GM18517 (cell line): ENCODE data around the gene SELENOW.
"Not testable (repeated sequence)": the region's sequence is repeated elsewhere in the genome, so short reads cannot be mapped to it uniquely, and the experiment has no call there.

ENCODE experiments used
- ATAC-seq: cut with Tn5 transposase; IDR thresholded peaks from one replicate; pipeline ENCODE4 v1.9.1; 2021; ENCODE audit warnings: mild to moderate bottlenecking, moderate library complexity; ENCODE audit not compliant: unreplicated experiment

The SELENOW gene

DNA sequence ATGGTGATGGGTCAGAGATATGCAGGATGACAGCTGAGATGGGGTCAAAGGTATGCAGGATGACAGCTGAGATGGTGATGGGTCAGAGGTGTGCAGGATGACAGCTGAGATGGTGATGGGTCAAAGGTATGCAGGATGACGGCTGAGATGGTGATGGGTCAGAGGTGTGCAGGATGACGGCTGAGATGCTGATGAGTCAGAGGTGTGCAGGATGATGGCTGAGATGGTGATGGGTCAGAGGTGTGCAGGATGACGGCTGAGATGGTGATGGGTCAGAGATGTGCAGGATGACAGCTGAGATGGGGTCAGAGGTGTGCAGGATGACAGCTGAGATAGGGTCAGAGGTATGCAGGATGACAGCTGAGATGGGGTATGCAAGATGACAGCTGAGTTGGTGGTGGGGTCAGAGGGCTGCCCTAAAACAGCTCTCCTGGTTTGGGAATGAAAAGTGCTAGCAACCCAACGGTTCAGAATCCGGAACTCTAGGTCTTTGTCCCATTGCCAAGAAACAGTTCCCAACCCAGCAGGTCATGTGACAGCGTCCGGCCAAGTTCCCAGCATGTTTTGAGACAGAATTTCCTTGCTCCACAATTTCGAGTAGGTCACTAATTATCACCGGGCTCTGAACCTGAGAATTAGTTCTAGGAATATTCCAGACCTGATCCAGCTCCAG lies 3.2 kb downstream of the SELENOW start:
- no peak for ATAC-seq

DNA sequence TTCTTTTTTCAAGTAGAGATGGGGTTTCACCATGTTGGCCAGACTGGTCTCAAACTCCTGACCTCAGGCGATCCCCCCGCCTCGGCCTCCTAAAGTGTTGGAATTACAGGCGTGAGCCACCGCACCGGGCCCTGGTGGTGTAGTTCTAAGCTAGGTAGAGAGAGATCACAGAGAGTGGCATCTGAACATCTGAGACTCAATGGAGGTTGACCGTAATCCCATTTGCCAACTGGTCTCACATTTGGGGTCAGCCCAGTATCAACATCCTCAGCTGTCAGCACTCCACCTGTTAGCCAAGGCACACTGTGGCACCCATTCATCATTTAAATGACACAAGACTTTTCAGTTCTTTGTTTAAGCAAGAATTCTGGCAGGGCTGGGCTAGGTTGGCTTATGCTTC lies 8.1 kb downstream of the SELENOW start:
- ATAC-seq: no peak

DNA sequence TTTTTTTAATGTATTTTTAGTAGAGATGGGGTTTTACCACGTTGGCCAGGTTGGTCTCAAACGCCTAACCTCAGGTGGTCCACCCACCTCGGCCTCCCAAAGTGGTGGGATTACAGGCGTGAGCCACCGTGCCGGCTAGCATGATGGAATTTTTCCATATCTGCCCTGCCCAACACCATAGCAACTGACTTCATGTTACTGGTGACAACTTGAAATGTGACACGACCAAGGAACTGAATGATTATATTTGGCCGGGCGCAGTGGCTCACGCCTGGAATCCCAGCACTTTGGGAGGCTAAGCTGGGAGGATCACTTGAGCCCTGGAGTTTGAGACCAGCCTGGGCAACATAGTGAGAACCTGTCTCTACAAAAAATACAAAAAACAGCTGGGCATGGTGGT lies 8.8 kb downstream of the SELENOW start:
- ATAC-seq: not testable (repeated sequence)

DNA sequence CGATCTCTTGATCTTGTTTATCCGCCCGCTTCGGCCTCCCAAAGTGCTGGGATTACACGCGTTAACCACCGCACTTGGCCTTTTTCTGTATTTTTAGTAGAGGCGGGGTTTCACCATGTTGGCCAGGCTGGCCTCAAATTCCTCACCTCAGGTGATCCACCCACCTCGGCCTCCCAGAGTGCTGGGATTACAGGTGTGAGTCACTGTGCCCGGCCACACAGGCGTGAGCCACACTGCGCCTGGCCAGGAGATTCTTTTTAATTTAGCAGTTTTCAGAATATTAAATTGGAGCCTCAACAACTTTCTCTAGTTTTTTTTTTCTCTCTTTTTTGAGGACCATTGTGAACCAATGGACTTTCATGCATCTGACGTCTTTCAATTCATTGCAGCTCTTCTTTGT lies 11.3 kb downstream of the SELENOW start:
- not testable (repeated sequence) for ATAC-seq

DNA sequence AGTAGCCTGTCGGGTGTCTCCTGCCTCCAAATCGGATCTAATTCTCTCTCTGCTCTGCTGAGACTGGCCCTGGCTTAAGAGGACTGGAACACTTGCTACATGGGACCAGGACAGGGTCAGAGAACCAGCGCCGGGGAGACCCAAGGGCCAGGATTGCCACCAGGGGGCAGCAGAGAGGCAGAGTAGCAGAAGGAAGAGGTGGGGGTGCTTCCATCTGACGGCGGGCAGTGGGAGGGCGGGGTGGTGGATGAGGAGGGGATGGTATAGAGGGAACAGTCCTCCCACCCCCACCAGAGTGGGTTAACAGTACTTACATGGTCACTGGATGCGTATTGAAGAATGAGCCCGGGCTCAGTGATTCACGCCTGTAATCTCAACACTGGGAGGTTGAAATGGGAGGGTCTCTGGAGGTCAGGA lies 11.9 kb downstream of the SELENOW start:
- ATAC-seq: no peak

DNA sequence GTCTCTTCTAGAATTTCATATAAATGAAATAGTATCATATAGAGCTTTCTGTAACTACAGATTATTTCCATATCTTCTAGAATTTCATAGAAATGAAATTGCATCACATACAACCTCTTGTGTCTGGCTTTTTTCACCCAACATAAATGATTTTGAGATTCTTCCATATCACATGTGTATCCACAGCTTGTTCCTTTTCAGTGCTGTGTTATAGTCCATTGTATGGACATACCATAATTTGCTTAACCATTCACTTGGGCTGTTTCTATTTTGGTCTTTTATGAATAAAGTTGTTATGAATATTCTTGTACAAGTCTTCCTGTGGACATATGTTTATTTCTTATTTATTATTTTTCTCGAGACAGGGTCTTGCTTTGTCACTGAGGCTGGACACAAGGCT lies 14.1 kb downstream of the SELENOW start:
- ATAC-seq: no peak

DNA sequence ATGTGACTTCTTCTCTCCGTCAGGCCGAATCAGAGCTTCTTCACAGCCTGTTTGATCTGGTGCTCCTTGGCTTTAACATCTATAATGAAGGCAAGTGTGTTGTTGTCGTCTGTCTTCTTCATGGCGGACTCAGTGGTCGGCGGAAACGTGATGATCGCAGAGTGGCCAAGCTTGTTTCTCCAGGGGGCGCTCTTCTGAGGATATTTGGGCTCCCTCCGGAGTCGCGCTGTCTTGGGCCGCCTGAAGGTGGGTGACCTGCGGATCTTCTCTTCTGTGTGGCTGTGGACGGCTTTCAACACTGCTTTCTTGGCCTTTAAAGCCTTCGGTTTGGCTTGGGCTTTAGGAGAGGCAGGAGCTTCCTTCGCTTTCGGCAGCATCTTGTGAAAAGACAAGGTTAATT lies 16.0 kb downstream of the SELENOW start:
- no peak for ATAC-seq

DNA sequence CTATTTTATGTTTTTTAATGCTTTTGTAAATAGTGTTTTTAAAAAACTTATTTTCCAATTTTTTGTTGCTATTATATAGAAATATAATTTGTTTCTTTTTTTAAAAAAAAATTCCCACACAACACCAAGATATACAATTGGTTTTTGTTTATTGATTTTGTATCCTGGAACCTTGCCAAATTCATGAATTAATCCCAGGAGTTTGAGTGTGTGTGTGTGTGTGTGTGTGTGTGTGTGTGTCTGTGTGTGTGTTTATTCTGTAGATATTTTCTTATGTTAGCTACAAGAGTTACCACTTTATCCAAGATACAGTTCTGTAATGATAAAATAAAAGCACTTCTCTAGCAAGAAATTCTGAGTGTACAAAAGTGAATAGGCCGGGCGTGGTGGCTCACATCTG lies 18.3 kb downstream of the SELENOW start:
- no peak for ATAC-seq

DNA sequence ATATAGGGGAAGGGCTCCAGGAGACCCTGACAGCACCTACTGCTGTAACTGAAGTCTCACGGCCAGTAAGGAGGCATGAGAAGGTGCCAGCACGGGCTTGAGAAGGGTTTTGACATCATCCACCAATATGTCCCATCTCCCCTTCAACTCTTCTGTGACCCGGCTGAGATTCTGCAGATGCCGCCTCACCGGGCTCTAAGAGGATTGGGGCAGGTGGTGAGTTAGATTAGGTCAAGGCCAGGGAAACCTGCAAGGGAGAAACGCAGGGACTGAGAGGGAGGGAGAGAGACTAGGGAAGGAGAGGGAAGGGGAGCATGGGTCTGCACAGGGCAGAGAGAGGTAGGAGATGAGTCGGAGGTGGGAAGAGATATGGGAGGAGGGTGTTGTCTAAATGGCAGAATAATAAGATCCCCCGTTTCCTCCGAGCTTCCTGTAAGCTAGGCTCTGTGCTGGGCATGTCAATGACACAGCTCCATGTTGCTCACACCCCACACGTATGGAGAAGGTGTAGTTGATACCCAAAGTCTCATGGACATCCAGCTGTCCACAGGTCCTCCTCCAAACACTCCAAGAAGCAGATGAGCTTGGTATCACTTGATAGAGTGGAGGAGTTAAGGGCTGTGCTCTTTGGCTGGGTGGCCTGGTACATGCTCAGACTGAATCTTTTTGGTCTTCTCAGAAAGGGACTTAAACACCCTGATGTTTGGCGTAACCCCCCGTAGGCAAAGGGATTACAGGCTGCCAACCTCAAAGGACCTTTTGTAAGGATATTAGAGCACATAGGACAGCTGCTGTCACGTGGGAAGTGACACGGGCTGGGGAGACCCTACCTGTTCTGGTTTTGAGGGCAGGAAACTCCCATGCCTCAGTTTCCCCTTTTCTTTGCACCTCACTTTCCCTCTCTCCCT lies 19.7 kb downstream of the SELENOW start:
- ATAC-seq: no peak

DNA sequence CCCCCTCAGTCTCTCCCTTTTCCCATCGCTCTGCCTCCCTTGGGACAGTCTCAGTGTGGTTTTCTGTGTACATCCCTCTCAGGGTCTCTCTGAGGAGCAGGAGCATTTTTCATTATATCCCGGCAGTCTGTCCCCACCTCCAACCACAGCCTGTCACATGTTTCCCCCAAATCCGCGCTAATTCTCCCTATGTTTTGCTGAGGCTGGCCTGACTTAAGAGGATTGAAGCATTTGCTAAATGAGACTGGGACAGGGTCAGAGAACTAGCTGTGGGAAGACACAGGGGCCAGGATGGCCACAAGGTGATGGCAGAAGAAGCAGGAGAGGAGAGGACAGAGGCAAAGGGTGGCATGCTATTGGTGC lies 20.4 kb downstream of the SELENOW start:
- no peak for ATAC-seq

DNA sequence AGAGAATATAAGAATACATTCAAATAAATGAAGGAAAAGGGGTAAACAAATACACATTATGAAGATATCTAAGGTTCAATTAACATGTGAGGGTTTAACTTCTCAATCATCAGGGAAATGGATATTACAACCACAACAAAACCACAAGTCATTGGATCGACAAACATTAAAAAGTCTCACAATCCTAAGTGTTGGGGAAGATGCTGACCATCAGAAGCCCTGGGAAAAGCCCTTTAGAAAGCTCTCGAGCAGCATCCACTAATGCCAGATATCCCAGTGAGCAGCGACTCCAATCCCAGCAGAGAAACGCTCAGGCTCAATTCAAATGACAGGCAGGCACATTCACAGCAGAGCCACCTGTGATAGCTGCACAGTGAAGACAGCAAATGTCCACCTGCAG lies 22.8 kb downstream of the SELENOW start:
- ATAC-seq: no peak

DNA sequence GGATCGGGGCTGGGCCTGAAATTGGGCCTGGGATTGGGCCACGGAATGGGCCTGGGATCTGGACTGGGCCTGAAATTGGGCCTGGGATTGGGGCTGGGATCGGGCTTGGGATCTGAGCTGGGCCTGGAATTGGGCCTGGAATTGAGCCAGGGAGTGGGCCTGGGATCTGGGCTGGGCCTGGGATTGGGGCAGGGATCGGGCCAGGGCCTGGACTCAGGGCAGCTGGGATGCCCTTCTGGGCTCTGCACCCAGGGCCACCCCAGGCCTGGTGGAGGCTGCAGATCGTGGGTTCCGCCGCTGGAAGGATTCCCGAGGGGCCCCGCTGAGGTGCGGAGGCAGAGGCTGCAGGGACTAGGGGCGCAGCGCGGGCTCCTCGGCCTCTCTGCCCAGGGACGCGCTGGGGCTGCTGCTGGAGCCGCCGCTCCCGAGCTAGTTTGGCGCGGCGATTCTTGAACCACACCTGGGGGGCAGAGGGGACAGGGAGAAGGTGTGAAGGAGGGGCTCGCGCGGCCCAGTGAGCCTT lies 24.1 kb downstream of the SELENOW start:
- no peak for ATAC-seq

DNA sequence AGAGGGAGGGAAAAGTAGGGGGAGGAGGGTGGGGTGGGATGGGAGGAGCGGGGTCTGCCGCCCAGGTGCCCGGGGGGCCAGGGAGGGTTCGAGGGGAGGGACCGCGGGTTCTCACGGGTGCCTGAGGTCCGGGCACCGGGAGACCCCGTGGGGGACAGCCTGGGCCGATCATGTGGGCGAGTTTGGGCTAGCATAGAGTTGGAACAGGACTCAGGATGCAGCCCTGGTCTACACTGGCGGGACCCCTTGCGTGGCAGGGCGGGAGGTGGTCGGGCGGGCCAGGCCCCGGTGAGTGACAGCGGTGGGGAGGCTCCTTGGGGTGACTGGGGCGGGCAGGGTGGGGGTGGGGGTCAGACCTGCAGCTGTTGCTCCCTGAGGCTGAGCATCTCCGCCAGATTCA lies 24.6 kb downstream of the SELENOW start:
- not testable (repeated sequence) for ATAC-seq

DNA sequence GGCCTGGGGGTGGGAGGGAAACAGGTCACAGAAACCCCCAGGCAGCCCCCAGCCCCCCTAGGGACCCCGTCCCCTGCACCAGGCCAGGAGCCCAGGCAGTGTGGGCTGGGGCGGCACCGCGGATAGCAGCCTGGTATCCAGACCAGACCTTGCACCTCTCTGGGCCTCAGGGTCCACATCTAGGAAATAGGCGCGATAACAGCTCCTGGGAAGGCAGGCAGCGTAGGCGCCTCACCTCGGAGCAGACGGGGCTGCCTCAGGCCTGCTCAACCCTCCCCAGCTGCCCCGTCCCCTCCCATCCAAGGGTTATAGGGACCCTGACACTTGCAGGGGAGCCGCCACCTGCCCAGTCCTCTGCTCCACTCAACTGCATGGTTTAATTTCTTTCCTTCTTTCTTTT lies 25.2 kb downstream of the SELENOW start:
- ATAC-seq: not testable (repeated sequence)

DNA sequence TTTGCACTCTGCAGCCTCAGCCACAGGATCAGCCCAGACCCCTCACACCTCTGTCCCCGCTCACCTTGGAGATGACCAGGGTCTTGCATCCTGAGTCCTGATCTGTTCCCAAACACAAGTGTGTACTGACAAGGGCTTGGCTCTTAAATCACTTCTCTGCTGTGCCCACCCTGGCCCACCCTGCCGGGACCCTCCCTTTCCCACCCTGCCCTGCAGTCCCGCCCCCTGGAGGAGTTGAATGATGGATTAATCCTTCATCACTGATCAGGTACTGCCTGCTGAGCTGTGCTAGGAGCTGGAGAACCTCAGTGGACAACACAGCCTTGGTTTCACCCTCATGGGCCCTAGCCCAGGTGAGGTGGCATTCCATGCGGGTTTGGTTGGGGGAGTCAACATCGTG lies 25.9 kb downstream of the SELENOW start, which contains the start of gene TPRX1:
Gene TPRX1 (minus strand): TSS at position 101 of the 400 bp plus-strand sequence. CDS start 12 bp downstream, at position 89.
- ATAC-seq: not testable (repeated sequence)

DNA sequence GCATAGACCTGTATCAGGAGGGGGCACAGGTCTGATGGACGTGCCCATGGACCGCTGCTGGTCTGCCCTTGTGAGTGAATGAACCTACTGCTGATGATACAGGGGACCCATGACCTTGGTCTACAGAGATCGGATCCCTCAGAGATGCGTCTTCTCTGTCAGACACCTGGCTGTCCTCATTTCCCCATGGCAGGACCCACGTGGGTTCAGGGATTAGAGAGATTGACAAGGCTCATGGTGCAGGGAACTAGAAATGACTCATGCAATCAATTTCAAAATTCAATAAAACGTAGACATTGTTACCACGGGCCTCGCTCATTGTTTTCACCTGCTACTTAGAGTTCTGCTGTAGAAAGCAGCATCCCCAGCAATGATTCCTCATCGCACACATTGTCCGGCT lies 26.8 kb downstream of the SELENOW start:
- ATAC-seq: no peak

DNA sequence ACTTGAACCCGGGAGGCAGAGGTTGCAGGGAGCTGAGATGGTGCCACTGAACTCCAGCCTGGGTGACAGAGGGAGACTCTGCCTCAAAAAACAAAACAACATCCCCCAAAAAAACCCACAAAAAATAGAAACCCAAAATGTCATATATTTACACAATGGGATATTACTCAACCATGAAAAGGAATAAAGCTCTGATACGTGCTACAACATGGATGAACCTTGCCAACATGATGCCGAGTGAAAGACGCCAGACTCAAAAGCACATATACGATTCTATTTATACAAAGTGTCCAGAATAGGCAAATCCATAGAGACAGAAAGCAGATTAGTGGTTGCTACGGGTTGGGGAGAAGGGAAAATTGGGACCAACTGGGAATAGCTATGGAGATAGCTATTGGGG lies 27.9 kb downstream of the SELENOW start:
- no peak for ATAC-seq

DNA sequence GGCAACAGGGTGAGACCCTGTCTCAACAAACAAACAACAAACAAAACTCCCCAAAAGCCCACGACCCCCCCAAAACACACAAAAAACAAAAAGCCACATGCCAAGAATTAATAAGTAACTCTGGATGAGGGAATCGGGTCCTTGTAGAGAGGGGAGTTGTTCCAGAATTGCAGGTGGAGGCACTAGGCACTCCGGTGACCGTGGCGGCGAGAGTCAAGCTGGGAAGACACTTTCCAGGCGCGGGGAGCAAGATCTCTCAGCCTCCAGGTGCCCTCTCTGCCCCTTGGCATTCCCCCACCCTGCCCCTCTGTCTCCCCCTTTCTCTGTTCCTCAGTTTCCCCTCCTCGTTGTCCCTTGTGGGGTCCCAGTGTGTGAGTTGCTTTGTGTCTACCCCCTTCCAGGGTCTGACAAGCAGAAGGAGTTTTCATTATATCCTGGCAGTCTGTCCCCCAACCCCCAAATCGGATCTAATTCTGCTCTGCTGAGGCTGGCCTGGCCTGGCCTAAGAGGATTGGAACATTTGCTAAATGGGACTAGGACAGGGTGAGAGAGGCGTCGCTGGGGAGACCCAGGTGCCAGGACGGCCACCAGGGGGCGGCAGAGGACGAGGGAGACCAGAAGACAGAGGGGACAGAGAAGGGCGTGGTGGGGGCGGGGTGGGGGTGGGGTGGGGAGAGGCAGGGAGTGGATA lies 34.9 kb downstream of the SELENOW start:
- no peak for ATAC-seq

DNA sequence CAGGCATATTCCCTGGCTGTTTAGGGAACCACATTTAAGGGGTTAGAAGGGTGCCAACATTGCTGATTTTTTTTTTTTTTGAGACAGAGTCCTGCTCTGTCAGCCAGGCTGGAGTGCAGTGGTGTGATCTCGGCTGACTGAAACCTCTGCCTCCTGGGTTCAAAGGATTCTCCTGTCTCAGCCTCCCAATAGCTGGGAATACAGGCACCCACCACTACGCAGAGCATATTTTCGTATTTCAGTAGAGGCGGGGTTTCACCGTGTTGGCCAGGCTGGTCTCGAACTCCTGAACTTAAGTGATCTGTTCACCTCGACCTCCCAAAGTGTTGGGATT lies 35.5 kb downstream of the SELENOW start:
- no peak for ATAC-seq

DNA sequence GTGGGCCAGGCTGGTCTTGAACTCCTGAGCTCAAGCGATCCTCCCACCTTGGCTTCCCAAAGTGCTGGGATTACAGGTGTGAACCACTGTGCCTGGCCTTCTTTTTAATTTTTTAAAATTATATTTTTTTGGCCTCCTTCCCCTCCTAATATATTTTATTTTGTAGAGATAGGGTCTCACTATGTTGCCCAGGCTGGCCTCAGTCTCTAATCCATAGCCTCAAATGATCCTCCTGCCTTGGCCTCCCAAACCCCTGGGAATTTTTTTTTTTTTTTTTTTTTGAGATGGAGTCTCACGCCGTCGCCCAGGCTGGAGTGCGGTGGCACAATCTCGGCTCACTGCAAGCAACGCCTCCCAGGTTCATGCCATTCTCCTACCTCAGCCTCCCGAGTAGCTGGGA lies 37.8 kb downstream of the SELENOW start:
- ATAC-seq: not testable (repeated sequence)

DNA sequence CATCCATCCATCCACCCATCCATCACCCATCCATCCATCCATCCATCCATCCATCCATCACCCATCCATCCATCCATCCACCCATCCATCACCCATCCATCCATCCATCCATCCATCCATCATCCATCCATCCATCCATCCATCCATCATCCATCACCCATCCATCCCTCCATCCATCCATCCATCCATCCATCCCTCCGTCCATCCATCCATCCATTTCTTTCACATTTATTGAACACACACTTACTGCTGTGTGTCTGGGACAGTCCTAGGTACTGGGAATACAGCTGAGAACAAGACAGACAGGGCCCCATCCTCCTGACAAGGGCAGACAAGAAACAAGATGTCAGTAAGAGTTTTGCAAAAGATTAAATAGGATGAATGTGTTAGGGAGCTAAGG lies 39.7 kb downstream of the SELENOW start:
- not testable (repeated sequence) for ATAC-seq

DNA sequence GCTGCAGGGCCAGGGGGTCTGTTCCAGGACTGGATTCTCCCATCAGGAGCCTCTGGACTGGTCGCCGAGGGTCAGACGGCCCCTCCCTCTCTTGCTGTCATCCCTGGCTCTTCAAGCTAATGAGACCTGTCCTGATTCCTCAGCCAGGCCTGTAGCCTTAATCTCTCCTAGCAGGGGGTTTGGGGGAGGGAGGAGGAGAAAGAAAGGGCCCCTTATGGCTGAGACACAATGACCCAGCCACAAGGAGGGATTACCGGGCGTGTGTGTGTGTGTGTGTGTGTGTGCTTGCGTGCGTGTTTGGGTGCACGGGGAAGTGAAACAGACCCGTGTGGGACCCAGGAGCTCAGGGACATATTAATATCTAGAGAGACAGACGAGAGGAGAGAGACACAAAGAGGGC lies 41.4 kb downstream of the SELENOW start:
- ATAC-seq: no peak
